Measurements from ENCODE around the gene FAR2. TPM values are rescaled to one million over a fixed set of nuclear protein-coding genes. Genes with fewer than 3 reads are reported as not detected.

Gene FAR2
- total RNA-seq, 1 experiment from 2014 or later, result 11.0 TPM

- Histone ChIP-seq H3K4me1 (replicated peaks; ENCODE audit: insufficient read depth) (peaks cover 56% of the 10 kb centered on the region), H4K20me1 (ENCODE audit: insufficient read depth) (no peaks in the 10 kb centered on the region), H3K27ac (peak overlapping the region; percentile 85), H3K4me2 (peak overlapping the region; percentile 49), H3K36me3 (ENCODE audit: low read depth) (no peaks in the 10 kb centered on the region), H3K27me3 (ENCODE audit: insufficient read depth, low read depth) (no peaks in the 10 kb centered on the region), H3K79me2 (ENCODE audit: low read depth) (no peaks in the 10 kb centered on the region), H3K9me2 (ENCODE audit: insufficient read depth) (no peaks in the 10 kb centered on the region; the same call in 1 of the 2 replicates), H2AFZ (peak overlapping the region; percentile 25; the same call in 1 of the 2 replicates), H3K4me3 (no peak overlapping the region; the same call in 1 of the 2 replicates), H3F3A (ENCODE audit: insufficient read depth, low read depth) (peaks cover 23% of the 10 kb centered on the region), H3K9me3 (ENCODE audit: insufficient read depth, low read depth) (no peaks in the 10 kb centered on the region)
- CTCF ChIA-PET, result no interaction called here
- TF ChIP-seq EZH2 (IDR thresholded peaks at IDR 0.05; ENCODE audit: low read depth), result no peak
- no peak; the same call in 1 of the 2 replicates for TF ChIP-seq CTCF (conservative IDR thresholded peaks at IDR 0.05)
- POLR2A ChIA-PET (ENCODE audit: unreplicated experiment), result interaction anchor here (0.6 kb wide), 2 partner anchors 1063 to 1553 kb away, joined by 5 to 8 read pairs; no protein-coding TSS in a partner anchor
- BruUV-seq (replicated peaks), result no TSS peak
- intact Hi-C loops (cut with micrococcal nuclease; ENCODE audit: unreplicated experiment), result loop anchor here (2.0 kb wide), 1 partner anchor 93 kb away; the partner anchor contains the start of gene FAR2
- DNase-seq, result peak; percentile 36 to 96
Measured at GRCh38 chr12:29241821-29242591, 92.9 kb downstream of the FAR2 start.

DNA sequence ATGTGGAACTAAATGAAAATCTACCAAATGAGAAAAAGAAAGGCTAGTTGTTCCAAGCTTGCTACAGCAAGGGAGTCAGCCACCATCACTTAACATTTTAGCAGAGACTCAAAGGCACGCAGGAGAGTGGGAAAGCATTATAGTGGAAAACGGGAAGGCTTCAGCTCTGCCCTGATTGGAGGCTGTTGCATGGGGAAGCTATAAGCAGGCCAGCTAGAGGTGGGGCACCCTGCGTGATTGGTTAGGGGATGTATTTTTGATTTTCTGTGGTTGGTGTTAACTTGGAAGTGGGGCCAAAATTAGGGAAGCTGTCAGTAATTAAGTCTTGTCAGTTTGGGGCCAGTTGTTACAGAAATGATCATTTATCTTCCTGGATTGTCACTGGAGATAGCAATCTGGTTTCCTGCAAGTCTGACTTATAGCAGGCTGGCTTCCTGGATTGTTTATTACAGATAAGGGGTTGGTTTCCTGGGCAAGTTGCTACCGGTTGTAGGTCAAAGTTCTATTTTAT is 93.9 kb downstream of the FAR2 start:
- intact Hi-C loops (cut with micrococcal nuclease; ENCODE audit: unreplicated experiment), result loop anchor here (2.0 kb wide), 1 partner anchor 94 kb away; the partner anchor contains the start of gene FAR2
- Histone ChIP-seq H3F3A (ENCODE audit: insufficient read depth, low read depth) (peaks cover 23% of the 10 kb centered on the region), H3K27ac (peak overlapping the region; percentile 85), H3K4me2 (peak overlapping the region; percentile 49), H3K9me3 (ENCODE audit: insufficient read depth, low read depth) (no peaks in the 10 kb centered on the region), H2AFZ (no peak overlapping the region), H3K9me2 (ENCODE audit: insufficient read depth) (no peaks in the 10 kb centered on the region; the same call in 1 of the 2 replicates), H3K79me2 (ENCODE audit: low read depth) (no peaks in the 10 kb centered on the region), H3K4me3 (no peak overlapping the region), H4K20me1 (ENCODE audit: insufficient read depth) (no peaks in the 10 kb centered on the region), H3K27me3 (ENCODE audit: insufficient read depth, low read depth) (no peaks in the 10 kb centered on the region), H3K36me3 (ENCODE audit: low read depth) (no peaks in the 10 kb centered on the region), H3K4me1 (replicated peaks; ENCODE audit: insufficient read depth) (peaks cover 56% of the 10 kb centered on the region)
- CTCF ChIA-PET, result no interaction called here
- DNase-seq, result peak in 1 of 2 experiments; percentile 65
- POLR2A ChIA-PET (ENCODE audit: unreplicated experiment), result no interaction called here
- BruUV-seq (replicated peaks), result no TSS peak
- TF ChIP-seq CTCF (conservative IDR thresholded peaks at IDR 0.05) (no peak), EZH2 (IDR thresholded peaks at IDR 0.05; ENCODE audit: low read depth) (no peak)

DNA sequence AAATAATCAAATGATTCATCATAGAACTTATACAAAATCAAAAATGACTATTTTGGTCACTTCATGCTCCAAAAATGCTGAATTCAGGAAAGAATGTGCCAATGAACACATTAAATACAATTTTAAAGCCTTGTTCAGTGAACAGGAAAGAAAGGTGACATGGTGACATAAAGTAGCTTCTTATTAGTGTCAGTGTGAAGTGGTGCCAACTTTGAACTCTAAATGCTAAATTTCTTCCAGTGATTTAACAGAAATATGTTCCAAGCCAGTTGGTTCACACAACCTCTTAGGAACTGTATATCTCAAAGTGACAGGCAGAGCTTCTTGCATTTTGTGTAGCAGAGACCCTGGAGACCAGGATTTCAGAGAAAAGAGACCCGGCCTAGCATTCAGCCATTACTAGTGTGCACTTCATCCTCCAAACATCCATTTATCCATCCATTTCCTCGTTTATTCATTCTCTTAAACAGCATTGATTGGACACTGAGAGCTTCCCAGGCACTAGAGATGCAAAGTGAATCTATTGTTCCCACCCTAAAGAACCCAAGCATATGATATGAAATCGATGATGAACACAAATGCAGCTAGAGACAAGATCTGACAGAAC is 95.2 kb downstream of the FAR2 start:
- DNase-seq, result no peak
- no peaks in the 10 kb centered on the region for H3K79me2 ChIP-seq (ENCODE audit: low read depth)
- no peak overlapping the region for H3K4me2 ChIP-seq
- H4K20me1 ChIP-seq (ENCODE audit: insufficient read depth), result no peaks in the 10 kb centered on the region
- H3K36me3 ChIP-seq (ENCODE audit: low read depth), result no peaks in the 10 kb centered on the region
- no peaks in the 10 kb centered on the region for H3K9me2 ChIP-seq (ENCODE audit: insufficient read depth)
- TF ChIP-seq CTCF (conservative IDR thresholded peaks at IDR 0.05) (no peak), EZH2 (IDR thresholded peaks at IDR 0.05; ENCODE audit: low read depth) (no peak)
- intact Hi-C loops (cut with micrococcal nuclease; ENCODE audit: unreplicated experiment), result no loop called here
- H3K27me3 ChIP-seq (ENCODE audit: insufficient read depth, low read depth), result no peaks in the 10 kb centered on the region
- CTCF ChIA-PET, result no interaction called here
- H3K9me3 ChIP-seq (ENCODE audit: insufficient read depth, low read depth), result no peaks in the 10 kb centered on the region
- peaks cover 47% of the 10 kb centered on the region for H3K4me1 ChIP-seq (replicated peaks; ENCODE audit: insufficient read depth)
- H3K4me3 ChIP-seq, result no peak overlapping the region
- no TSS peak for BruUV-seq (replicated peaks)
- no peak overlapping the region for H2AFZ ChIP-seq
- H3K27ac ChIP-seq, result 0 out of 2 replicates have a peak overlapping the region, but pooled peaks have one; percentile 85
- peaks cover 23% of the 10 kb centered on the region for H3F3A ChIP-seq (ENCODE audit: insufficient read depth, low read depth)
- POLR2A ChIA-PET (ENCODE audit: unreplicated experiment), result no interaction called here
